ENCODE data around the gene CACNA1S. TPM values are rescaled to one million over a fixed set of nuclear protein-coding genes. Genes with fewer than 3 reads are reported as not detected.

The CACNA1S gene
- total RNA-seq, 1 donor from 2014 or later, result 0.07 TPM

DNA sequence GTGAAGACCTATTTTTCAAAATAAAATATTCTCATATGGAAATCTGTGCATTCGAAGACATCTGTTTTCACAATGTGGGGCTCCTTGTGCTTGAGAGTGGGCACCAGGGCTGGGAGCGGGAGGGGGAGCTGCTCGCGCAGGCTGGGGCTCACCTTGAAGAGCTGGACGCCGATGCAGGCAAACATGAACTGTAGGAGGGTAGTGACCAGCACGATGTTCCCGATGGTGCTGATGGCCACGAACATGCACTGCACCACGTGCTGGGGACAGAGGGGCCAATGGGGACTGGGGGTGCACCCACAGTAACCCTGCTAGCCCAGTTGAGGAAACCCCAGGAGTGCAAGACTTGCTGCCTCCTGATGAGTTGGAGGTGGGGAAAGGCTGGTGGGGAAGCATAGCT, 46.5 kb downstream of the CACNA1S start:
- no peak for DNase-seq (ENCODE audit: low read depth, low spot score)
- H3K27me3 Mint-ChIP-seq (ENCODE audit: low read depth), result no peaks in the 10 kb centered on the region
- no peak overlapping the region for H3K4me3 Mint-ChIP-seq
- H3K4me1 Mint-ChIP-seq, result peaks cover 20% of the 10 kb centered on the region
- H3K27ac Mint-ChIP-seq (ENCODE audit: unreplicated experiment), result no peak overlapping the region
- TF ChIP-seq, protein P1, sequence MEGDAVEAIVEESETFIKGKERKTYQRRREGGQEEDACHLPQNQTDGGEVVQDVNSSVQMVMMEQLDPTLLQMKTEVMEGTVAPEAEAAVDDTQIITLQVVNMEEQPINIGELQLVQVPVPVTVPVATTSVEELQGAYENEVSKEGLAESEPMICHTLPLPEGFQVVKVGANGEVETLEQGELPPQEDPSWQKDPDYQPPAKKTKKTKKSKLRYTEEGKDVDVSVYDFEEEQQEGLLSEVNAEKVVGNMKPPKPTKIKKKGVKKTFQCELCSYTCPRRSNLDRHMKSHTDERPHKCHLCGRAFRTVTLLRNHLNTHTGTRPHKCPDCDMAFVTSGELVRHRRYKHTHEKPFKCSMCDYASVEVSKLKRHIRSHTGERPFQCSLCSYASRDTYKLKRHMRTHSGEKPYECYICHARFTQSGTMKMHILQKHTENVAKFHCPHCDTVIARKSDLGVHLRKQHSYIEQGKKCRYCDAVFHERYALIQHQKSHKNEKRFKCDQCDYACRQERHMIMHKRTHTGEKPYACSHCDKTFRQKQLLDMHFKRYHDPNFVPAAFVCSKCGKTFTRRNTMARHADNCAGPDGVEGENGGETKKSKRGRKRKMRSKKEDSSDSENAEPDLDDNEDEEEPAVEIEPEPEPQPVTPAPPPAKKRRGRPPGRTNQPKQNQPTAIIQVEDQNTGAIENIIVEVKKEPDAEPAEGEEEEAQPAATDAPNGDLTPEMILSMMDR (conservative IDR thresholded peaks at IDR 0.05), result no peak
- no peaks in the 10 kb centered on the region for H3K36me3 Mint-ChIP-seq (ENCODE audit: low read depth)
- no peaks in the 10 kb centered on the region for H3K9me3 Mint-ChIP-seq

DNA sequence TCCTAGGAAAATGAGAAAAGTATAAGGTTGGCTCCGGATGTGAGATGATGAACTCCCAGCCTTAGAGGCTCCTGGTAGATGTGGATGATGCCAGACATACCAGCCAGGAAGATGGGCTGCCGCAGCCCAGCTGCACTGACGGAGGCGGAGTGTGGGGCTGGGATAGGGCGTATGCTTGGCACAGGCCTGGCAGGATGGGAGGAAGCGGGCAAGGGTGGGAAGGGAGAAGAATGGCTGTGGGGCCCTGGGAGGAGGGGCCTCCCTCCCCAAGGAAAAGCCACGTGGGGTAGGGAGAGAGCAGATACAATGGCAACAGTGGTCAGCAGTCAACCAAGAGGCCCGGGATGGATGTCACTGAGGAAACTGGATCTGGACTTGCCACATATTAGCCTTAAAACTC, 47.4 kb downstream of the CACNA1S start:
- Mint-ChIP-seq H3K9me3 (no peaks in the 10 kb centered on the region), H3K27ac (ENCODE audit: unreplicated experiment) (no peak overlapping the region), H3K27me3 (ENCODE audit: low read depth) (no peaks in the 10 kb centered on the region), H3K36me3 (ENCODE audit: low read depth) (no peaks in the 10 kb centered on the region), H3K4me1 (peaks cover 21% of the 10 kb centered on the region), H3K4me3 (no peak overlapping the region)
- DNase-seq (ENCODE audit: low read depth, low spot score), result no peak
- TF ChIP-seq, protein P1 (conservative IDR thresholded peaks at IDR 0.05), result no peak

DNA sequence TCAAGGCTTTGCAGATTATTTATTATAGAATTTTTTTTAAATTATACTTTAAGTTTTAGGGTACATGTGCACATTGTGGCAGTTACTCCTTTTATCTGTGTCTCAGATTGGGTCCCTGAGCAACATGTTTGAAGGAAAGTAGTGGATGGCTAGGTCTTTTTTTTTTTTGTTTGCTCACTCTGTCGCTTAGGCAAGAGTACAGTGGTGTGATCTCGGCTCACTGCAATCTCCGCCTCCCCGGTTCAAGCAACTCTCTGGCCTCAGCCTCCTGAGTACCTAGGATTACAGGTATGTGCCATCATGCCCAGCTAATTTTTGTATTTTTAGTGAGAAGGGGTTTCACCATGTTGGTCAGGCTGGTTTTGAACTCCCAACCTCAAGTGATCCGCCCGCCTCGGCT, 49.1 kb downstream of the CACNA1S start:
- Mint-ChIP-seq H3K9me3 (no peaks in the 10 kb centered on the region), H3K36me3 (ENCODE audit: low read depth) (no peaks in the 10 kb centered on the region), H3K27me3 (ENCODE audit: low read depth) (no peaks in the 10 kb centered on the region), H3K4me3 (no peak overlapping the region), H3K4me1 (peaks cover 17% of the 10 kb centered on the region), H3K27ac (ENCODE audit: unreplicated experiment) (no peak overlapping the region)
- TF ChIP-seq, protein P1 (conservative IDR thresholded peaks at IDR 0.05), result no peak
- DNase-seq (ENCODE audit: low read depth, low spot score), result no peak

DNA sequence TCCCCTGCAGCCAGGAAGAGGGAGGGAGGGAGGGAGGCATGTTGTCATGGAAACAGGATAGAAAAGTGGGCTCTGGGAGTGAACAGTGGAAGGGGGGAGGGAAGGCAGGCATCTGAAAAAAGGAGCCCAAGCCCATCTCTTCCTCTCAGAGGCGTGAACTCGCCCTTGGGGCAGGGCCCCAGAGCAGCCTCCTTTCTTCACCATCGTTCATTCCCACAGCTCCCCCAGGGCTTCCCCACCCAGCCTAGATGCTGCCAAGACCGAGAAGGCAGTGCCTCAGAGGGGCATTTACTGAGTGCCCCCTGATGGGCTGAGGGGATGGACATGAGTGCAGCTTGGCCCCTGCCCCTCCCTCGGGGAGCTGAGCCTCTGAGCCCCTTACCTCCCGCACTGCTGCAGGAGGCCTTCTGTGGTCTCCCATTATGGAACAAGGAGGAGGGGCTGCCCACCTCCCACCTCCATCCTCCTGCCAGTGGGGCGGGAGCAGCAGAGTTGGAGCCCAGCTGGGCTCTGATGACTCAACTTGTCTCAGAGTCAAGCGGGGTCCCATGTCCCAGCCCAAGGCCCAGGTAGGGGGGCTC, 49.6 kb downstream of the CACNA1S start:
- Mint-ChIP-seq H3K36me3 (ENCODE audit: low read depth) (no peaks in the 10 kb centered on the region), H3K4me3 (no peak overlapping the region), H3K4me1 (peaks cover 17% of the 10 kb centered on the region), H3K27ac (ENCODE audit: unreplicated experiment) (no peak overlapping the region), H3K9me3 (no peaks in the 10 kb centered on the region), H3K27me3 (ENCODE audit: low read depth) (no peaks in the 10 kb centered on the region)
- TF ChIP-seq, protein P1 (conservative IDR thresholded peaks at IDR 0.05), result no peak
- no peak for DNase-seq (ENCODE audit: low read depth, low spot score)

DNA sequence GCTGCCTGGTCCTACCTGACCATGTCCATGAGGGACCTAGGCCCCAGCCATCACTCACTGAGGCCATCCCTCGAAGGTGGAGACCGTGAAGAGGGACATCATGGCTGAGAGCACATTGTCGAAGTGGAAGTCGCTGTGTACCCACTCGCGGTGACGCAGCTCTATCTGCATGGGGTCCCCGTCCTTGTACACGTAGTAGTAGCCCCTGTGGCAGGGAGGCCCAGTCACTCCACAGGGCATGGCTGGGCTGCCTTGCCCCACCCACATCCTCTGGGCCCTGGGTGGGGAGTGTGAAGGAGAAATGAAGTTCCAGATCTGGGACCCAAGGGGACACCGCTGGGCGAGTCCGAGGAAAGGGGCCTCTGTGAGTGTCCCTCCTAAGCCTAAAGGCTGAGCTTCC, 50.3 kb downstream of the CACNA1S start:
- Mint-ChIP-seq H3K4me1 (peaks cover 17% of the 10 kb centered on the region), H3K36me3 (ENCODE audit: low read depth) (no peaks in the 10 kb centered on the region), H3K27me3 (ENCODE audit: low read depth) (no peaks in the 10 kb centered on the region), H3K4me3 (no peak overlapping the region), H3K27ac (ENCODE audit: unreplicated experiment) (no peak overlapping the region), H3K9me3 (no peaks in the 10 kb centered on the region)
- DNase-seq (ENCODE audit: low read depth, low spot score), result no peak
- TF ChIP-seq, protein P1 (conservative IDR thresholded peaks at IDR 0.05), result no peak

All from neural crest cell (in vitro differentiated cells).